ENCODE data around the gene C21orf58.
"Not testable (repeated sequence)": the region's sequence is repeated elsewhere in the genome, so short reads cannot be mapped to it uniquely, and the experiment has no call there.

The C21orf58 gene

DNA sequence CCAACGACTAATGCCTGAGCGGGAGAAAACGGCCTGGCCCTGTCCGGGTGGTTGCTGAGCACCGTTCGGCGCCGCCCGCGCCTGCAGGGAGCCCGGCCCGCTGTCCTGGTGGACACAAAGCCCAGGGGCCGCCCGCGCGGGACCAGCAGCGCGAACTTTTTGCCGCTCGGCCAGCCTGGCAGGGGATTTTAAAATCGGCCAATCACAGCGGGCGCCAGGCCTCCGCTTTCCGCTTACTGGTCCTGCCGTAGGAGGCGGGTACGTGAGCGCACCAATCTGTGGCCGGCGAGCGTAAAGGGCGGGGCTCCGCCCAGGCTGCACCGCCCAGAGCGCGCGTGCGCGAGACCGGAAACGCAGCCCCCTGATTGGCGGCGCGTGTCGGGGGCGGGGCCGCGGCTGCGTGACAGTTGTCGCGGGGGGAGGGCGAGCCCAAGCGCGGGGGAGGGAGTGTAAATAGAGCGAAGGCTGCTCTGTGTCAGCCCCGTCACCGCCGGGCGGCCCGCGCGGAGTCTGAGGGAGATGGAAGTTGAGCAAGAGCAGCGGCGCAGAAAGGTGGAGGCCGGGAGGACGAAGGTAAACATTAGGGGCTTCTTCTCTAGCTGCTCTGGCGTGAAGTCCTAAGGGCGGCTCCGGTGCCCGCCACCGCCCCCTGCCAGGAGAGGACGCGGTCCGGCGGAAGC, at the start of gene C21orf58, which contains the start of gene PCNT:
Gene C21orf58 (minus strand): TSS at position 161 of the 680 bp plus-strand sequence. CDS start 1,132 bp downstream, outside the sequence.
Gene PCNT (plus strand): TSS at position 447 of the 680 bp plus-strand sequence. CDS start 73 bp downstream, at position 520.
- DNase-seq, result peak; percentile 90

DNA sequence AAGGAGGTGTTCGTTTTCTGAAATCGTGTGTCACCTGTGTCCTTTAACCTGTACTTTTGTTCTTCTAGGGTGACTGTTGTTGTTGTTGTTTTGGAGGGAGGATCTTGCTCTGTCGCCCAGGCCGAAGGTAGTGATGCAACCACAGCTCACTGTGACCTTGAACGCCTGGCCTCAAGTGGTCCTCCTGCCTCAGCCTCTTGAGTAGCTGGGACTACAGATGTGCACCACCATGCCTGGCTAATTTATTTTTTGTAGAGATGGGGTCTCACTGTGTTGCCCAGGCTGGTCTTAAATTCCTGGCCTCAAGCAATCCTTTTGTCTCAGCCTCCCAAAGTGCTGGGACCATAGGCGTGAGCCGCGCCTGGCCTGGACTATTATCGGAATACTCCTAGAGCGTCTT, 49.3 kb upstream of the C21orf58 start:
- DNase-seq, result not testable (repeated sequence)

GRCh38 chr21:46372014-46372485, 48.4 kb upstream of the C21orf58 start:
- no peak for DNase-seq

- DNase-seq, result no peak
These were observed 47.7 kb upstream of the C21orf58 start for GRCh38 chr21:46371204-46372013.

DNA sequence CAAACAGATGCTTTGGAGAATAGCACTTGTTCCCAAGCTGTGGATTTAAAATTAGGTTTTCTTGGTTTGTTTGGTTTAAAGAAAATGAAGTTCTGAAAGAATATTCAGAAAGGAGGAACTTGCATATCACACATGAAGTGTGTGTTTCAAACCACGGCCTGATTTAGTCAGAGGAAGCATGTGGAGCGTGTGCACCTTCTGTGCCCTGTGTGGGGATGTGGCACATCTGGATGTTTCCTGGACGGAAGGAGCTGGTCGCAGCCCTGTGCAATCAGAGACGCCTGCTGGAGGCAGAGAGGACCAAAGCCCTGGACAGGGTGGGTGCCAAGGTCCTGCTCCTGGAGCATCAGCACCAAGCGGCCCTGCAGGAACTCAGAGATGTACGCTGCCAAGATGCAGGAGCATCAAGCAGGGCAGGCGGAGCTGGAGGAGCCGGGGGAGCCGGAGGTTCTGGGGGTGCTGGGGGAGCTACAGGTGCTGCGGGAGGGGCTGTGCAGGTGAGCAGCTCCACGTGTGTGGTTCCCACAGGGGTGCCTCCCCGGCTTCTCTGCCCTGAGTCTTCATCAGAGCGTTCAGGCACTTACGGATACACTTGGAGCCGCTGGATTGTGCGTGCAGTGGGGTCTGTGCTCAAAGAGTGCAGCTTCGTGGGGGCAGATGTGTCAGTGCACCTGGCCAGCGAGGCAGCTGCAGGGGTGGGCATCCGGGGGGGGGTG, 46.0 kb upstream of the C21orf58 start:
- DNase-seq, result no peak

GRCh38 chr21:46368533-46369285, 45.0 kb upstream of the C21orf58 start:
- no peak for DNase-seq

DNA sequence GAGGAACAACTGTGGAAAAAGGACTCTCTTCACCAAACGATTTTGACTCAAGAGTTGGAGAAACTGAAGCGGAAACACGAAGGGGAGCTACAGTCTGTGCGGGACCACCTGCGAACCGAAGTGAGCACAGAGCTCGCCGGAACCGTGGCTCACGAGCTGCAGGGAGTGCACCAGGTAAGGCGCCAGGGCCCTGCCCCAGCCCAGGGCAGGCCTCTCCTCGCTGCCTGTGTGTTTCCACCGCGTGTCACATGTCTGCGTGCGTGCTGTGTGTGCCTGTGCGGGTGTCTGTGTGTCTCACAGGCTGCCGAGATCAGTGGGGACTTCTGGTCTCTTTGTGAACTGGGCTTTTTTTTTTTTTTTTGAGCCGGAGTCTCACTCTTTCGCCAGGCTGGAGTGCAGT, 43.3 kb upstream of the C21orf58 start:
- no peak for DNase-seq

GRCh38 chr21:46366561-46366960, 42.9 kb upstream of the C21orf58 start:
- no peak for DNase-seq

- no peak for DNase-seq
These were observed 42.4 kb upstream of the C21orf58 start for GRCh38 chr21:46366091-46366490.

DNA sequence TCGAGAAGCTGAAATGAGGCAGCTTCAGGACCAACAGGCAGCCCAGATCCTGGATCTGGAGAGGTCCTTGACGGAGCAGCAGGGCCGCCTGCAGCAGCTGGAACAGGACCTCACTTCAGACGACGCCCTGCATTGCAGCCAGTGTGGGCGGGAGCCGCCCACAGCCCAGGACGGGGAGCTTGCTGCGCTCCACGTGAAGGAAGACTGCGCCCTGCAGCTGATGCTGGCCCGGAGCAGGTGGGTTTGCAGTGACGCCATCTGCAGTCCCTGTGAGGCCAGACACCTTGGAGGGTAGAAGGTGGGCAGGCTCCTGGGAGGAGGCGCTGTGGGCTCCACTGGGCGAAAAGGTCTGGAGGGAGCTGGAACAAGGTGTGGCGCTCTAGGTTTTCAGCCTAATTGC, 40.0 kb upstream of the C21orf58 start:
- DNase-seq, result no peak

DNA sequence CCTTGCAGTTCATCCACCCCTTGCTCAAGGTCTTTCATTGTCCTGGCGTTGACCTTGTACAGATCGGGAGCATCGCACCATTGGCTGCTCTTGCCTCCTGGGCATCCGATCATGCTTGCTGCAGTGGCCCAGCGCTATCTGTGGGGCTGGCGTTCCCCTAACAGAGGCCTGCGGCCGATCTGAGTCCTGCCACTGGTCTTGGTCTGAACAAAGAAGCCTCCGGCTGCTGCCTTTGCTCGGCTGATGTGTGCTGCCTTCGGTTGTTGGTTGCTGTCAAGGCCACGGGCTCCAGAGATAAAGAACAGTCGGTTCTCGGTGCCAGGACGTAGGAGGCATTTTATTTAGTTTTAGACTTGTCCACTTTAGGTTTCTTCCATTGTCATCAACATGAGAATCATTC, 39.3 kb upstream of the C21orf58 start:
- no peak for DNase-seq

- no peak for DNase-seq
These were observed 38.3 kb upstream of the C21orf58 start for GRCh38 chr21:46361935-46362334.

- no peak for DNase-seq
These were observed 37.5 kb upstream of the C21orf58 start for GRCh38 chr21:46361176-46361575.

DNA sequence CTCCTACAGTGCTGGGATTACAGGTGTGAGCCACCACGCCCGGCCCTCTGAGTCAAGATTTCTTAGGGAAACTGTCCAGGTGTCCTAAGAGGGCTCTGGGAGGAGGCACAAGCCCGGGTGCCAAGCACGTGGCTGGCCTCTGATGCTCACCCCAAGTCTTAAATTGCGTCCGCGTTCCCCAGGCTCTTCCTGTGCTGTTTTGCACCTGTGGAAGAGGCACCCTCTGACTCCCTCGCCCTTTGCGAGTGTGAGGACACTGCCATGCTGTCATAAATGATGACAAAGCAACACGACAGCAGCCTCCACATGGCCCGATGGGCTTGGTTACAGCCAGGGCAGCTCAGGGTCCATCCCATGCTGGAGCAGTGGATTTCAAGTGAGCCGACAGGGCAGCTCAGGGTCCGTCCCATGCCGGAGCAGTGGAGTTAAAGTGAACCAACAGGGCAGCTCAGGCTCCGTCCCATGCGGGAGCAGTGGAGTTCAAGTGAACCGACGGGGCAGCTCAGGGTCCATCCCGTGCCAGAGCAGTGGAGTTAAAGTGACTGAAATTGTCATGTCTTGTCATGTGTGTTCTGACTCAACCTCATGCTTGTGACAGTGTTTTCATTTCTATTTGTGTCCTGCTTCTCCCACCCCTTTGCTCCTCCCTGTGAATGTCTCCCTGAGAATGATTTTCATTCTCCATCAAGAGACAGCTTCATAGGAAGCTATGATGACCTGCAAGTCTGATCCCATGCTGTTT, 34.2 kb upstream of the C21orf58 start:
- DNase-seq, result no peak

GRCh38 chr21:46357335-46357604, 33.6 kb upstream of the C21orf58 start:
- no peak for DNase-seq

DNA sequence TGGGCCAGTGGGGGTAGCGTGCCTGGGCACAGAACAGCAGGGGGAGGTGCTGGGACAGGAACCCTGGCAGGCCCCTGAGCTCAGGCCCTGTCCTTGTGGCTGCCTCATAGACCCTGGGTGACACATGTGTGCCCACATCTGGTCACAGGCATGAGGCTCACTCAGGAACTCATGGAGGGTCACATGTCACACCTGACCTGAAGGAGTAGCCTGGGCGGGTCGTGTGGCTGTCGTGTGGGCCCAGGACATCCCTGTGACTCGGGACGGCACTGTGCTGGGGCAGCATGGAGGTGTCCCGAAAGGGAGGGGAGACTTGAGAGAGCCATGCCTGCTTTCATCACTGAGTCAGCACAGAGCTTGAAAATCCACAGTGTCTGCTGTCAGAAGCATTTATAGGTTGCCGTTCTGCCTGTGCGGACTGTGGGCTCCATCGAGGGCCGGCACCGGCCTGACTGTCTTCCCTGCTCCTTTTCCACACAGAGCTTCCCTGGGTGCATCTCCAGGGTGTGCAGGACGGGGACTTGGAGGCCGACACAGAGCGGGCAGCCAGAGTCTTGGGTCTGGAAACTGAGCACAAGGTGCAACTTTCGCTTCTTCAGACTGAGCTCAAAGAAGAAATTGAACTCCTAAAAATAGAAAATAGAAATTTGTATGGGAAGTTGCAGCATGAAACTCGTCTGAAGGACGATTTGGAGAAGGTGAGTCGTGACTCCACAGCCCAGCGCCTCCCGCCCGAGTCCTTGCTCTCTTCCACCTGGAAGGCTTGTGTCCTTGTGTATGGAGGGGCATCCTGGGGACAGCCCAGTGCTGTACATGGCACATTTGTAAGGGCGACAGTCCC, 33.0 kb upstream of the C21orf58 start:
- no peak for DNase-seq

DNA sequence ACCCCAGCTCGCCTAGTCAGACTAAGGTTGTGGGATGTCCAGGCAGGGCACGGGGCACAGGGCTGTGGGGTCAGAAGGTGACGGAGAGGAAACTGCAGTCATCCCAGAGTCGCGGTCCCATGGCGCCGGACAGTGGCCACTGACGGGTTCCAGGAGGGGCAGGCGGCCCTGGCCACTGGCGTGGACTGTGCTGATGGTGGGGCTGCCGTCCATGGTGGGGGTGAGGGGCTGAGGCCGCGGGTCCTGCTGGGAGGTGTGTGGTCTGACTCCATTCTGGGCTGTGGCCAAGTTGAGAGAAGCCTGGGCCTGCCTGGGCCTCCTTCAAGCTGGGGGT, 32.3 kb upstream of the C21orf58 start:
- DNase-seq, result no peak

DNA sequence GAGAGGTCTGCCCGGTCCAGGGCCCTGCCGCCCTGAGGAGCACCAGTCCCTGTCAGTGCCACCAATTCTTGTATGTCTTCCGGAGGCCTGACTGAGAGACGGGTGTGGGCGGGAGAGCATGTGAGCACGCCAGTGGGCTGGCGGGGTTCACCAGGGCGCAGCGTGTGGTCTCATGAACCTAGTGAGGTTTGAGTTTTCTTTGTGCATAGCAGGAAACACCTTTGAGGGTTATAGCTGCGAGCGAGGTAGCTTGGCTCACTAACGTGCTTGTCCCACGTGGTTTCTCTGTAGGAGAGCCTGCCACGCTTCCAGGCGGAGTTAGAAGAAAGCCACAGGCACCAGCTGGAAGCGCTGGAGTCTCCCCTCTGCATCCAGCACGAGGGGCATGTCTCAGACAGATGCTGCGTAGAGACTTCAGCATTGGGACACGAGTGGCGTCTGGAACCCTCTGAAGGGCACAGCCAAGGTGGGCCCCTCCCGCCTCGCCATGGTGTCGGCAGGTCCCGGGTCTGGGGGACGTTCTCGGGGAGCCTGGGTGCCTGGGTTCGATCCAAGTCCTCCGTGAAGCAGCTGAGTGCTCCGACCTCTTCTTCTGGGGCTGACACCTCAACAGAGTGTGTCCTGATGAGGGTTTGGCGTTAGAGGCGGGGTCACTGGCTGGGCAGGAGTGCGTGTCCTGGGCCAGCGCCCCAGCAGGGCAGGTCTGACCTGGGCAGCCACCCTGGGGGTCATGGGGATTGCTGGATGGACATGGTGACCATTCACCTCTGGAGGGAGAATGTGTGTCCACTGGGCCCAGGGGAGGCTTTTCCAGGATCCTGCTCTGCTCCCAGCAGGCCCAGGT, 31.7 kb upstream of the C21orf58 start:
- DNase-seq, result no peak

- DNase-seq, result no peak
These were observed 30.8 kb upstream of the C21orf58 start for GRCh38 chr21:46354518-46354917.

DNA sequence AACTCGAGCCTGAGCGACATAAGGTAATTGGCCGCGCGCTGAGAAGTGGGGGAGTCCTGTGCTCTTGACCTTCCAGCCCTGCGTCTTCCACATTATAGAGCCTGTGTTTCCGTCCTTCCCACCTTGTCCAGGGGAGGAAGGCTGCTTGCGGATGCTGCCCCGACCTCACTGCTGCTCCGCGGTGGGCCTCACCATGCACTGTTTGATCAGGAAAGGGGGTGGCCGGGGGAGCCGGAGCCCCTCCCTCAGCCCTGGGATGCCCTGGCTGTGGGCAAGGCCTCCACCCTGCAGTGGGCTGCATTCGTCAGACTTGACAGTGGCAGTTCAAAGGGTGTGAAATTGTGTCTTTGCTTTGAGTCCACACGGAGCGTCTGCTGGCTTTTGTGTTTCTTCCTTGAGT, 30.4 kb upstream of the C21orf58 start:
- no peak for DNase-seq

Data from NCI-H774 (cell line).